Measurements from ENCODE around the gene RNF180.

Gene RNF180

GRCh38 chr5:64161420-64161819 is 4.2 kb upstream of the RNF180 start:
- DNase-seq (ENCODE audit: low read depth), result no peak
- no peak overlapping the region for H3K4me3 ChIP-seq (ENCODE audit: low read depth, low read length)
- TF ChIP-seq CTCF (IDR thresholded peaks at IDR 0.05; ENCODE audit: insufficient read depth, low read depth, low read length, missing control alignments), result no peak

GRCh38 chr5:64163135-64163534 is 2.5 kb upstream of the RNF180 start:
- no peak overlapping the region for H3K4me3 ChIP-seq (ENCODE audit: low read depth, low read length)
- TF ChIP-seq CTCF (IDR thresholded peaks at IDR 0.05; ENCODE audit: insufficient read depth, low read depth, low read length, missing control alignments), result no peak
- no peak for DNase-seq (ENCODE audit: low read depth)

- no peak for TF ChIP-seq CTCF (IDR thresholded peaks at IDR 0.05; ENCODE audit: insufficient read depth, low read depth, low read length, missing control alignments)
- H3K4me3 ChIP-seq (ENCODE audit: low read depth, low read length), result no peak overlapping the region
- no peak for DNase-seq (ENCODE audit: low read depth)
Measured at GRCh38 chr5:64163746-64164145, 1.9 kb upstream of the RNF180 start.

GRCh38 chr5:64164166-64164565 is 1.5 kb upstream of the RNF180 start:
- H3K4me3 ChIP-seq (ENCODE audit: low read depth, low read length), result no peak overlapping the region
- DNase-seq (ENCODE audit: low read depth), result no peak
- no peak for TF ChIP-seq CTCF (IDR thresholded peaks at IDR 0.05; ENCODE audit: insufficient read depth, low read depth, low read length, missing control alignments)

- no peak for TF ChIP-seq CTCF (IDR thresholded peaks at IDR 0.05; ENCODE audit: insufficient read depth, low read depth, low read length, missing control alignments)
- no peak for DNase-seq (ENCODE audit: low read depth)
- no peak overlapping the region for H3K4me3 ChIP-seq (ENCODE audit: low read depth, low read length)
Measured at GRCh38 chr5:64165160-64165499, 513 bp upstream of the RNF180 start.

- no peak for DNase-seq (ENCODE audit: low read depth)
- no peak for TF ChIP-seq CTCF (IDR thresholded peaks at IDR 0.05; ENCODE audit: insufficient read depth, low read depth, low read length, missing control alignments)
- H3K4me3 ChIP-seq (ENCODE audit: low read depth, low read length), result no peak overlapping the region
Measured at GRCh38 chr5:64166201-64166959, 737 bp downstream of the RNF180 start.

GRCh38 chr5:64176301-64176700 is 10.7 kb downstream of the RNF180 start:
- TF ChIP-seq CTCF (IDR thresholded peaks at IDR 0.05; ENCODE audit: insufficient read depth, low read depth, low read length, missing control alignments), result no peak
- no peak overlapping the region for H3K4me3 ChIP-seq (ENCODE audit: low read depth, low read length)
- no peak for DNase-seq (ENCODE audit: low read depth)

All from GM12865 (cell line).